Hindlimb muscle (tissue), 1 donor: Measurements from ENCODE around the gene HELB. TPM values are rescaled to one million over a fixed set of nuclear protein-coding genes. Genes with fewer than 3 reads are reported as not detected.
"Not testable (repeated sequence)": the region's sequence is repeated elsewhere in the genome, so short reads cannot be mapped to it uniquely, and the experiment has no call there.

Experiments
- DNase-seq: peaks from one replicate; pipeline ENCODE4 v3.0.0-alpha.2; 2013
- polyA plus RNA-seq: library from polyadenylated mRNA; unstranded; fragments of 120-200 nt; gene quantifications from one replicate; pipeline ENCODE4 v1.2.1, GENCODE V29; 2013; ENCODE audit not compliant: insufficient read length

Gene HELB
- polyA plus RNA-seq, 1 donor = 3.0 TPM

DNA sequence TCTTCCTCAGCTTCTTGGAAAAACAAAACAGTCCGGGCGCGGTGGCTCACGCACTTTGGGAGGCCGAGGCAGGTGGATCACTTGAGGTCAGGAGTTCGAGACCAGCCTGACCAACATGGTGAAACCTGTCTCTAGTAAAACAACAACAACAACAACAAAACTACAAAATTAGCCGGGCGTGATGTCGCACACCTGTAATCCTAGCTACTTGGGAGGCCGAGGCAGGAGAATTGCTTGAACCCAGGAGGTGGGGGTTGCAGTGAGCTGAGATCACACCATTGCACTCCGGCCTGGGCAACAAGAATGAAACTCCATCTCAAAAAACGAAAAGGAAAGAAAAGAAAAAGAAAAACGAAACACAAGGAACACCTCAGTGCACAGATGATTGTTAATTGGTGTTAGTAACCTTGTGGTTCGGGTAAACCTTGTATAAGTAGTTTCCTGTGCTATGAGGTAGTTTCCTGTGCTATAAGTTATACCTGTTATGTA is 1.1 kb downstream of the HELB start:
- DNase-seq = not testable (repeated sequence)

GRCh38 chr12:66304296-66304900 is 2.1 kb downstream of the HELB start:
- no peak for DNase-seq

DNA sequence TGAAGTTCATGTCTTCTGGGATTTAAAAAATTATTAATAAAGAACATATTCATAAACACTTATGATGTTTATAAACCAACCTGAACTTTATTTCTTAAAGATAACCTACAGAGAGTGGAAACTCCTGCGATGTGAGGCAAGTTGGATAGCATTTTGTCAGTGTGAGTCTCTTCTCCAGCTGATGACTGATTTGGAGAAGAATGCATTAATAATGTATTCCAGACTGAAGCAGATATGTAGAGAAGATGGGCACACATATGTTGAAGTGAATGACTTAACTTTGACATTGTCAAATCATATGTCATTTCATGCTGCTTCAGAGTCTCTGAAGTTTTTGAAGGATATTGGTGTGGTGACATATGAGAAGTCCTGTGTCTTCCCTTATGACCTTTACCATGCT is 7.3 kb downstream of the HELB start:
- no peak for DNase-seq

DNA sequence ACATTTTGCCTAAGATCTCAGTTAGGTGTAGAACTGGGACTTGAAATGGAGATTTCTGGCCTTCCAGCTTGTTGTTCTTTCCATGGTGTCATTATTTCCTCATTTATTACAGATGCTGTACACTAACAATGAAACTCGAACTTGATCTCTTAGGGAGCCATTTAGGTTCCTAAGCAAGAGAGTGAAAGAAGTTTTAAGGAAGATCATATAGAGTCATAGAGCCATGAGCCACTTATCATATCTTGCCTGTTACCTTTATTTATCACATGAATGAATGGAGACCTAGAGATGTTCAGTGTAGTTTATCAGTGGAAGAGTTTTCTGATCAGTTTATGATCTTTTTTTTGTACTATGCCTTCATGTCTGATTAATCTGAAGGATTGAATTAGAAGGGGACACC is 9.9 kb downstream of the HELB start:
- DNase-seq = no peak

GRCh38 chr12:66314278-66314677 is 12.0 kb downstream of the HELB start:
- DNase-seq = no peak

- no peak for DNase-seq
These were observed 17.1 kb downstream of the HELB start for GRCh38 chr12:66319266-66319954.

- no peak for DNase-seq
These were observed 18.7 kb downstream of the HELB start for GRCh38 chr12:66320996-66321395.

- DNase-seq = no peak
These were observed 19.1 kb downstream of the HELB start for GRCh38 chr12:66321435-66321834.

- DNase-seq = no peak
These were observed 20.7 kb downstream of the HELB start for GRCh38 chr12:66323017-66323416.

DNA sequence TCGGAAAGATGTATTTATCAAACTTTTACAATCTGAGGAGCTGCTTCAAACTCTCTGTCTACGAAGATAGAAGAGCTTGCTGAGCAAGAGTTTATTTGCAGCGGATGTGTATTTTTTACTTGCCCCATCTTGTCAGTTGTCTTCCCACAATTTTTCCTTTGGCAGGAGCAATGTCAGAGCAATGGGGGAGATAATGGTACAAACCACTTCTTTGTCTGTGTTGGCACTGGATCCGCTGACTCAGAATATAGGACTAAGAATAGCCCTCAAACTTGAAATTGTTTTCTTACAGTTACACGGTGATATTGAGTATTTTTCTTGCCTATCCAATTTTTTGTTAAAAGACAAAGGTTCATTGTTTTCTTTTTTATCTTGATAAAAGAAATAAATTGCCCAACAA is 27.6 kb downstream of the HELB start:
- DNase-seq = no peak

DNA sequence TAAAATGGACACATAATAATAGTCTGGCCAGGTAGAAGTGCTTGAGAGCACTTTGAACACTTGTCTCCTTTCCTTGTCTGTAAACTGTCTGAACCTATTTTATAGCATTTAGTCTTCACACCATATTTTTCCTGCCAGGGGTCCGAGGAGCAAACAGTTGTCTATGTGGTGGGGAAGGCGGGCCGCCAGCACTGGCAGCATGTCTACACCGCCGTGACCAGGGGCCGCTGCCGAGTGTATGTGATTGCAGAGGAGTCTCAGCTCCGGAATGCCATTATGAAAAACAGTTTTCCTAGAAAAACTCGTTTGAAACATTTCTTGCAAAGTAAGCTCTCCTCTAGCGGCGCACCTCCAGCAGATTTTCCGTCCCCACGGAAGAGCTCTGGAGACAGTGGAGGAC is 28.7 kb downstream of the HELB start:
- no peak for DNase-seq

DNA sequence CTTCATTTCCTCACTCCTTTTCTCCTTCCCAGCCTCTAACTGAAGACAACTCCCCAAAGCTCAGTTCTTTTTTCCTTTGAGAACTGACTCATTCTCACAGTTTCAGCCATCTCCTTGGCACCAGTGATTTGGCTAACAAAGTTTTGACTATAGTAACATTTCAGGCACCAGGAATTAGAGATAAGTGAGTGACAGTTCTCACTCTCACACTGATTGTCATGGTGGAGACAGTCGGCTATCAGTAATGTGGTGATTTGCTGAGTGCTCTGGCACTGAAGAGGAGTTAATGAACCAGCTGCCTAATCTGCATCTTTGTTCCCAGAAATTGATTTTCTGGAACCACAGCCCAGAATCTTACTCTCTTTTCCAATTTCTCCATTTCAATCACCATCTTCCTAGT is 29.5 kb downstream of the HELB start:
- no peak for DNase-seq

GRCh38 chr12:66335746-66336145 is 33.5 kb downstream of the HELB start:
- DNase-seq = no peak

- no peak for DNase-seq
These were observed 35.2 kb downstream of the HELB start for GRCh38 chr12:66337381-66338010.

DNA sequence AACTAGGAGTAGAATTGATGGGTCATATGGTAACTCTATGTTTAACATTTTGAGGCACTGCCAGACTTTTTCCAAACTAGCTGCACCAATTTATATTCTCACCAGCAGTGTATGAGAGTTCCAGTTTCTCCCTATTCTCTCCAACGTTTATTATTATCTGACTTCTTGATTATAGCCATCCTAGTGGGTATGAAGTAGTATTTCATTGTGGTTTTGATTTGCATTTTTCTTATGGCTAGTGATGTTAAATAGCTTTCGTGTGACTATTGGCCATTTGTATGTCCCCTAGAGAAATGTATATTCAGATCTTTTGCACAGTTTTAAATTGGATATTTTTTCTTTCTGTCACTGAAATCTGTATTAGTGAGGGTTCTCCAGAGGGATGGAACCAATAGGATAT is 37.8 kb downstream of the HELB start:
- no peak for DNase-seq

GRCh38 chr12:66341126-66341525 is 38.8 kb downstream of the HELB start:
- no peak for DNase-seq

DNA sequence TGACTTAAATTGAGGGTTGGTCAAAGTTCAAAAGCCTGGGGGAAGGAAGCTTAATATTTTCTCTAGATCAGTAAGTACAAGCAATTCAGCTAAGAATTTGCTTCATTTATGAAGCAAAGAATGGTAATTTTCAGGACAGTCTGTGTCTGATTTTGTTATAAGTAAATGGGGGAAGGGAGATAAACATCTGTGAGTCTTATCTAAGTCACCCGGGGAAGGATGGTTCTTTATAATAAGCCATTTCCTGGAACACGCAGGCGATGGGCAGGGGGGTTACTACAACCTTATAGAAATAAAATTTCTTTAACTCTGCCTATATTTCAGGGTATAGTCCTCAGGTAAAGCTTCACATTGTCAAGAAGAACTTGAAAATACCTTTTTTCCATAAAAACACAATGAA is 42.9 kb downstream of the HELB start:
- no peak for DNase-seq

GRCh38 chr12:66345956-66346355 is 43.7 kb downstream of the HELB start:
- no peak for DNase-seq

GRCh38 chr12:66351301-66351700 is 49.0 kb downstream of the HELB start:
- no peak for DNase-seq

DNA sequence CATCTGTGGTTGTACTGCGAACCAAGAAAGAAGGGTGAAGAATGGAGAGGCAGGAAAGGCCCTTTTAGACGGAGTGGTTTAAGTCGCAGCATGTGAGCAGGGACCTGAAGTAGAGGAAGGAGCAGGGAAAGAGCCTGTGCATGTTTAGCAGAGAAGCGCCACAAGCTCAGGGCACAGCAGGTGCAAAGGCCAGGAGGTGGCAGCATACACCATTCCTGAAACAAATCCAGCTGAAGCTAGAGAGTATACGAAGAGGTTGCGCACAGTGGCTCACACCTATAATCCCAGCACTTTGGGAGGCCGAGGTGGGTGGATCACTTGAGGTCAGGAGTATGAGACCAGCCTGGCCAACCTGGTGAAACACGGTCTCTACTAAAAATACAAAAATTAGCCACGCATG is 49.9 kb downstream of the HELB start:
- peak; percentile 11 for DNase-seq

DNA sequence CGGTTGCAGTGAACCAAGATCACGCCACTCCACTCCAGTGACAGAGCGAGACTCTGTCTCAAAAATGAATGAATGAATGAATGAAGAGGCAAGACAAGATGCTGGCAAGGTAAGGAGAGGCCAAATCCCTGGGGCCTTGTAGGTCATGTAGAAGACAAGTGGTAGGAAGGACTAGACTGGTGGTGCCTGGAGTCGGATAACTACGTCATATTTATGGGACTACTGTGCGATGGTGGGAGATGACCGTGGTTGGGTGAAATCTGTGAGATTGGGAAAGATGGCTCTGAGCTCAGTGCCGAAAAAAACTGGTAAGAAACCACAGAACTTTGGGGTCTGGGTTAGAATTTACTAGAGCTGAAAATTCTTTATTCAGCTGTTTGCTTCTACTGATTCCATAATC is 50.6 kb downstream of the HELB start:
- DNase-seq = no peak

- DNase-seq = no peak
These were observed 52.0 kb downstream of the HELB start for GRCh38 chr12:66354291-66354690.

GRCh38 chr12:66359300-66359699 is 57.0 kb downstream of the HELB start:
- no peak for DNase-seq

GRCh38 chr12:66361703-66362102 is 59.4 kb downstream of the HELB start:
- no peak for DNase-seq
